Activated T-cell treated with anti-CD3 and anti-CD28 coated beads, Interleukin-2, amount 50 U/mL, for 24 hours (primary cell): ENCODE results near the gene MEGF11.
"Not testable (repeated sequence)": the region's sequence is repeated elsewhere in the genome, so short reads cannot be mapped to it uniquely, and the experiment has no call there.

ENCODE experiments used
- DNase-seq: peaks from one replicate; pipeline ENCODE4 v3.0.0-alpha.2; 2020
- H3K27ac Mint-ChIP-seq: 2 replicates; pipeline ENCODE4 v1.8.0; 2020; ENCODE audit warnings: mild to moderate bottlenecking, mixed read lengths
- H3K27me3 Mint-ChIP-seq: 2 replicates; pipeline ENCODE4 v1.8.0; 2020; ENCODE audit warnings: mixed read lengths
- H3K36me3 Mint-ChIP-seq: 2 replicates; pipeline ENCODE4 v1.8.0; 2020; ENCODE audit warnings: low read depth, mixed read lengths
- H3K4me1 Mint-ChIP-seq: 2 replicates; pipeline ENCODE4 v1.8.0; 2020; ENCODE audit warnings: low read depth, mixed read lengths
- H3K4me3 Mint-ChIP-seq: 2 replicates; pipeline ENCODE4 v1.8.0; 2020; ENCODE audit warnings: mild to moderate bottlenecking, moderate library complexity, mixed read lengths
- H3K9me3 Mint-ChIP-seq: 2 replicates; pipeline ENCODE4 v1.8.0; 2020; ENCODE audit warnings: mixed read lengths

Gene MEGF11

GRCh38 chr15:65993236-65993635 lies 260.3 kb downstream of the MEGF11 start:
- no peak overlapping the region for H3K4me3 Mint-ChIP-seq
- H3K27me3 Mint-ChIP-seq, result peaks cover 44% of the 10 kb centered on the region
- H3K27ac Mint-ChIP-seq, result no peak overlapping the region
- no peaks in the 10 kb centered on the region for H3K36me3 Mint-ChIP-seq
- no peak for DNase-seq
- no peaks in the 10 kb centered on the region for H3K4me1 Mint-ChIP-seq
- no peaks in the 10 kb centered on the region for H3K9me3 Mint-ChIP-seq

GRCh38 chr15:65991721-65992483 lies 261.6 kb downstream of the MEGF11 start:
- Mint-ChIP-seq H3K27me3 (peaks cover 49% of the 10 kb centered on the region), H3K36me3 (no peaks in the 10 kb centered on the region), H3K4me1 (no peaks in the 10 kb centered on the region), H3K9me3 (no peaks in the 10 kb centered on the region), H3K27ac (no peak overlapping the region), H3K4me3 (no peak overlapping the region)
- DNase-seq, result no peak

DNA sequence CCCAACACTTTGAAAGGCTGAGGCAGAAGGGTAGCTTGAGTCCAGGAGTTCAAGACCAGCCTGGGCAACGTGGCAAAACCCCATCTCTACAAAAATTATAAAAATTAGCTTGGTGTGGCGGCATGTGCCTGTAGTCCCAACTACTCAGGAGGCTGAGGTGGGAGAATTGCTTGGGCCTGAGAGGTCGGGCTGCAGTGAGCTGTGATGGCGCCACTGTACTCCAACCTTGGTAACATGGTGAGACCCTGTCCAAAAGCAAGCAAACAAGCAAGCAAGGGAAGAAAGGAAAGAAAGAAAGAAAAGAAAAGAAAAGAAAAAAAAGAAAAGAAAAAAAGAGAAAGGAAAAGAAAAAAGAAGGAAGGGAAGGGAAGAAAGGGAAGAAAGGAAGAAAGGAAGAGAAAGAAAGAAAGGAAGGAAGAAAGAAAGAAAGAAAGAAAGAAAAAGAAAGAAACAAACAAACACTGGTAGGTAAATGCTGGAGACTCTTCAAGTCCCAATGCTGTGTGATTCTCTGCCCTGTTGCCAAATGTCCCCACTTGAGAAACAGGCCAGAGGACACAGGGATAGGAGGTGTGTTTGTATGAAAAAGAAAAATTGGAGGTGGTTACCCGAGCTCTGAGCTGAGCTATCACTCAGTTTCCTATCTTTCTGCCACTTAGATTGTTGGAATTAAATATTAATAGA lies 263.1 kb downstream of the MEGF11 start:
- Mint-ChIP-seq H3K36me3 (no peaks in the 10 kb centered on the region), H3K4me3 (no peak overlapping the region), H3K27me3 (peaks cover 61% of the 10 kb centered on the region)

DNA sequence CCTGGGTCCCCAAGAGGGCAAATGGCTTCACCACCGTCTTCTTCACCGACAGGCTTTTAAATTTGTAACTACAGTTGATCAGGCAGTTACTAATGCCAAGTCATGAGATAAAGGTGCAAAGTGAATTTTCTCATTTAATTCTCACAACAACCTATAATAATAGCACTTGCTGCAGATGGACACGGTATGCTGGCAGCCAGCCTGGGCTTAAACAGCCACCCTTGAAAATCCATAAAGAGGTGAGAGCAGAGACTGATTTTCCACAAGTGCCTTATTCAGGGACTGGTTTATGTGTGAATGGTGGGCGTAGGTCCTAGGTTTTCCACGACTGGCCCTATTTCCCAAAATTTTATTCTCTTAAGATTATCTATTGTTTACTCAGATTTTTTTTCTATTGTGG lies 266.4 kb downstream of the MEGF11 start:
- H3K9me3 Mint-ChIP-seq, result no peaks in the 10 kb centered on the region
- no peak overlapping the region for H3K27ac Mint-ChIP-seq
- H3K4me3 Mint-ChIP-seq, result no peak overlapping the region
- no peak for DNase-seq
- H3K27me3 Mint-ChIP-seq, result peaks cover 63% of the 10 kb centered on the region
- peaks cover 6% of the 10 kb centered on the region for H3K4me1 Mint-ChIP-seq
- no peaks in the 10 kb centered on the region for H3K36me3 Mint-ChIP-seq

More for the DNA sequence above, 263.1 kb downstream of the MEGF11 start:
- H3K27ac Mint-ChIP-seq, result no peak overlapping the region
- no peaks in the 10 kb centered on the region for H3K4me1 Mint-ChIP-seq
- no peak for DNase-seq
- no peaks in the 10 kb centered on the region for H3K9me3 Mint-ChIP-seq

GRCh38 chr15:65986416-65986815 lies 267.1 kb downstream of the MEGF11 start:
- no peak overlapping the region for H3K27ac Mint-ChIP-seq
- H3K4me3 Mint-ChIP-seq, result no peak overlapping the region
- peaks cover 10% of the 10 kb centered on the region for H3K4me1 Mint-ChIP-seq
- H3K9me3 Mint-ChIP-seq, result no peaks in the 10 kb centered on the region
- peaks cover 56% of the 10 kb centered on the region for H3K27me3 Mint-ChIP-seq
- H3K36me3 Mint-ChIP-seq, result no peaks in the 10 kb centered on the region
- no peak for DNase-seq

DNA sequence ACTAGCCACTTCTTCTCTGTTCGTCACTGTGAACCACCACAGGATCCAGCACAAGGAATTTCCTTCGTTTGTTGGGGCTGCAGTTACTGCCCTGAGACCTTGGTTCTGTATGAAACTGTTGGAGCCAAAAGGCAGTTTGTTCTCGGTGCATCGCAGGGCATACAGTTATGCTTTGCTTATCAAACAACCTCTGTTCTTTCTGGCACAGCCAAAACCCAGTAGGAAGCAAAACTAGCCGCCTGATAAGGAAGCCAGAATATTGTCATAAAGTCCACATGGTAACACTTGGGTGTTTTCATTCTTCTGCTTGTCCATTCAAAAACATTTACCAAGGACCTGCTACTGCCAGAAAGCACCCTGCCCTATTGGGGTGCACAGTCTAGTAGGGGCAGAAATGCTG lies 268.2 kb downstream of the MEGF11 start:
- H3K27me3 Mint-ChIP-seq, result peaks cover 55% of the 10 kb centered on the region
- H3K36me3 Mint-ChIP-seq, result no peaks in the 10 kb centered on the region
- no peak for DNase-seq
- no peak overlapping the region for H3K4me3 Mint-ChIP-seq
- H3K27ac Mint-ChIP-seq, result no peak overlapping the region
- no peaks in the 10 kb centered on the region for H3K9me3 Mint-ChIP-seq
- peaks cover 10% of the 10 kb centered on the region for H3K4me1 Mint-ChIP-seq

DNA sequence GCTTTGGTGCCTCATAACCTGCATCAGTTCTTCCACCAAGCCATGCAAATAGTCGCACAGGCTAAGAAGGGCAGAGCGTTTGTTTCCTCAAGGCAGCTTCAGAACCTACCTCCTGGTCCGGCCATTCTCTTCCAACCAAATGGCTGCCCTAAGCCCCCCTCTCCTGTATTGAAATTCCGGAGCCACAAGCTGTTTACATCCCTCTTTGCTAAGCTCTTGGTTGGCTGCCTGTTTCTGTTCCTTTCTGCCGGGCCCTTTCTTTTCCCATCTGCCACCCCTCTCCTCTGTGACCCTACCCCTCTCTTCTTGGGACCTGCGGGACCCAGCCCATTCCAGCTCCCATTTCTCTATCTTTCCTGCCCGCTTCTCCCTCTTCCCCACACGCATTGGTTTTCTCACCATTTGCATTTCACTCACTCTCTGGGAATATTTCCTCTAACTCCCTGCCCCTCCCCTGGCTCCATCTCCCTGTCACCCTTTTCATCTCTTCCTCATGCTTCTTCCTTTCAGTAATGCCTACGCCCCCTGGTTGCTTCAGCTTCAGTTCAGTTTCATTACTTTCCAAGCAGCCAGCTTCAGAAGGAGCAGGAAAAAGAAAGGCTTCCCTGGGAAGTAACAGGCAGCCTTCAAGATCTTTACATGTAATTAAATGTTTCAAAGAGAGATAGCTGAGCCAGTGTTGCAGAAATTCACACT lies 270.8 kb downstream of the MEGF11 start:
- H3K36me3 Mint-ChIP-seq, result no peaks in the 10 kb centered on the region
- H3K27me3 Mint-ChIP-seq, result peaks cover 39% of the 10 kb centered on the region
- peak overlapping the region; percentile 50 for H3K4me3 Mint-ChIP-seq
- H3K27ac Mint-ChIP-seq, result no peak overlapping the region
- no peaks in the 10 kb centered on the region for H3K9me3 Mint-ChIP-seq
- DNase-seq, result no peak
- peaks cover 10% of the 10 kb centered on the region for H3K4me1 Mint-ChIP-seq

- H3K27ac Mint-ChIP-seq, result no peak overlapping the region
- peaks cover 10% of the 10 kb centered on the region for H3K4me1 Mint-ChIP-seq
- peak overlapping the region; percentile 50 for H3K4me3 Mint-ChIP-seq
- H3K27me3 Mint-ChIP-seq, result peaks cover 38% of the 10 kb centered on the region
- peak; percentile 74 for DNase-seq
- no peaks in the 10 kb centered on the region for H3K9me3 Mint-ChIP-seq
- no peaks in the 10 kb centered on the region for H3K36me3 Mint-ChIP-seq
These were observed 271.5 kb downstream of the MEGF11 start for GRCh38 chr15:65981837-65982626.

GRCh38 chr15:65980824-65981456 lies 272.6 kb downstream of the MEGF11 start:
- Mint-ChIP-seq H3K4me1 (peaks cover 10% of the 10 kb centered on the region), H3K27ac (no peak overlapping the region), H3K9me3 (no peaks in the 10 kb centered on the region)

DNA sequence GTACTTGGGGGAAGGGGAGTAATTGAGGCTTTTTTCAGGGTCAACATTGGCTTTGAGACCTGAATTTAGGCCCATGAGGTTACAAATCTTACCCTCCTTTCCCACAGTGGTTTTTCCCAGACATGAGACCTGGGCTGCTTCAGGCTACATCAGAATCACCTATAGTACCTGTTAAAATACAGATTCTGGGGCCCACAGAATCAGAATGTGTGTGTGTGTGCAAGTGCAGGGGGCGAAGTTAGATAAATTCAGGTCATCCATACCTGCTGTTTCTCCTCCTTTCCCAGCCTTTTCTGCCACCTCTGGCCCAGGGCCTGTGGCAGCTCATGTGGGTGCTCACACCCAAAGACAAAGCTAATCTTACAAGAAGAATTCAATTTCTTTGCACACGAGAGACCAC lies 273.7 kb downstream of the MEGF11 start:
- Mint-ChIP-seq H3K27me3 (peaks cover 19% of the 10 kb centered on the region), H3K4me3 (no peak overlapping the region)

More at GRCh38 chr15:65980824-65981456, 272.6 kb downstream of the MEGF11 start:
- H3K4me3 Mint-ChIP-seq, result no peak overlapping the region
- DNase-seq, result peak; percentile 39
- no peaks in the 10 kb centered on the region for H3K36me3 Mint-ChIP-seq
- H3K27me3 Mint-ChIP-seq, result peaks cover 28% of the 10 kb centered on the region

GRCh38 chr15:65979316-65979715 lies 274.2 kb downstream of the MEGF11 start:
- Mint-ChIP-seq H3K4me3 (no peak overlapping the region), H3K36me3 (no peaks in the 10 kb centered on the region), H3K4me1 (peaks cover 10% of the 10 kb centered on the region), H3K27ac (no peak overlapping the region), H3K9me3 (no peaks in the 10 kb centered on the region), H3K27me3 (peaks cover 19% of the 10 kb centered on the region)
- DNase-seq, result no peak

More for the DNA sequence above, 273.7 kb downstream of the MEGF11 start:
- no peak for DNase-seq
- H3K36me3 Mint-ChIP-seq, result no peaks in the 10 kb centered on the region
- no peak overlapping the region for H3K27ac Mint-ChIP-seq
- H3K4me1 Mint-ChIP-seq, result peaks cover 10% of the 10 kb centered on the region
- H3K9me3 Mint-ChIP-seq, result no peaks in the 10 kb centered on the region

DNA sequence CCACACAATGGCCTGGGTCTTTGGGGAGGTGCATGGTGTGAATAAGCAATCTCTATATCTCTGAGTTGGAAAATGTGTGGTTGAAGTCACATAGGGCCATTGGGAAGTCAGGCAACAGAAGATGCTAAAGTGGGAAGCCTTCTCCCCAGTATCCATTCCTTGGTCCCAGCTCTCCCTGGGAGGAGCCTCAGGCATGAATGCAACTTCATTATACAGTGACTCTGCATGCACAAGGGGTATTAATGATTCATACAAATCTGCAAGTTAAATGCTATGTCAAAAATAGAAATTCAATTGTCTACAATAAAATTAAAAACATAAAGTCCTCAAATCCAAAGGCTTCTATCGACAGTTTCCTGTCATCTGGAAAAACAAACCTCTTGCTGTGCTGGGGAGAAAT lies 275.4 kb downstream of the MEGF11 start:
- Mint-ChIP-seq H3K4me1 (peaks cover 10% of the 10 kb centered on the region), H3K9me3 (no peaks in the 10 kb centered on the region), H3K36me3 (no peaks in the 10 kb centered on the region), H3K27me3 (peaks cover 11% of the 10 kb centered on the region), H3K4me3 (no peak overlapping the region), H3K27ac (no peak overlapping the region)
- no peak for DNase-seq

GRCh38 chr15:65976196-65976595 lies 277.4 kb downstream of the MEGF11 start:
- not testable (repeated sequence) for H3K9me3 Mint-ChIP-seq, H3K4me1 Mint-ChIP-seq, H3K27ac Mint-ChIP-seq, H3K4me3 Mint-ChIP-seq, H3K27me3 Mint-ChIP-seq, H3K36me3 Mint-ChIP-seq, DNase-seq

DNA sequence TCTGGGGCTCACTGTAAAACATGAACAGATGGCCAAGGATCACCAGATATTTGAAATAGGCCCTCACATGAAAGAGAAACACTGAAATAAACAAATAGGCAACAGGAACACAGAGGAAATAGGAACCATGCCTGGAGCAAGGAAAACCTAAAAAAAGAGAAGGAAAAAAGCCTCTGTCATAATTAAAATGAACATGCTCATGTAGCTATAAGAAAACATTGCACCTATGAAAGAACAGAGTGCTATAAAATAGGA lies 281.9 kb downstream of the MEGF11 start:
- no peak overlapping the region for H3K27ac Mint-ChIP-seq
- H3K9me3 Mint-ChIP-seq, result no peaks in the 10 kb centered on the region
- peaks cover 35% of the 10 kb centered on the region for H3K27me3 Mint-ChIP-seq
- H3K36me3 Mint-ChIP-seq, result no peaks in the 10 kb centered on the region
- no peak overlapping the region for H3K4me3 Mint-ChIP-seq
- DNase-seq, result no peak
- no peaks in the 10 kb centered on the region for H3K4me1 Mint-ChIP-seq
